ENCODE results near the gene OR10P1. TPM values are rescaled to one million over a fixed set of nuclear protein-coding genes. Genes with fewer than 3 reads are reported as not detected.

OR10P1 gene
- polyA plus RNA-seq, 1 donor, result not detected

GRCh38 chr12:55666508-55666907 lies 29.8 kb downstream of the OR10P1 start:
- no peaks in the 10 kb centered on the region for H3K27me3 ChIP-seq (ENCODE audit: control insufficient read depth, insufficient read depth, low read length)

GRCh38 chr12:55670276-55670675 lies 33.6 kb downstream of the OR10P1 start:
- Histone ChIP-seq H3K27ac (ENCODE audit: low read length) (peak overlapping the region; percentile 20), H3K4me3 (ENCODE audit: low read length) (no peak overlapping the region), H3K4me1 (ENCODE audit: control insufficient read depth, insufficient read depth, low read length) (peaks cover 12% of the 10 kb centered on the region), H3K27me3 (ENCODE audit: control insufficient read depth, insufficient read depth, low read length) (no peaks in the 10 kb centered on the region), H3K36me3 (ENCODE audit: control insufficient read depth, insufficient read depth, low read length) (no peaks in the 10 kb centered on the region), H3K9me3 (ENCODE audit: control insufficient read depth, low read depth, low read length) (no peaks in the 10 kb centered on the region)
- no peak for DNase-seq

More at GRCh38 chr12:55666508-55666907, 29.8 kb downstream of the OR10P1 start:
- Histone ChIP-seq H3K4me3 (ENCODE audit: low read length) (no peak overlapping the region), H3K27ac (ENCODE audit: low read length) (no peak overlapping the region), H3K36me3 (ENCODE audit: control insufficient read depth, insufficient read depth, low read length) (no peaks in the 10 kb centered on the region), H3K9me3 (ENCODE audit: control insufficient read depth, low read depth, low read length) (no peaks in the 10 kb centered on the region), H3K4me1 (ENCODE audit: control insufficient read depth, insufficient read depth, low read length) (peaks cover 9% of the 10 kb centered on the region)
- WGBS (ENCODE audit: insufficient coverage, low lambda C conversion rate), result no CpG with 5 or more reads among the region's 7 CpGs
- DNase-seq, result no peak

- no peaks in the 10 kb centered on the region for H3K9me3 ChIP-seq (ENCODE audit: control insufficient read depth, low read depth, low read length)
- no peak overlapping the region for H3K4me3 ChIP-seq (ENCODE audit: low read length)
- DNase-seq, result peak in 1 of 2 donors; percentile 51
- H3K27ac ChIP-seq (ENCODE audit: low read length), result peak overlapping the region; percentile 19
- no CpG with 5 or more reads among the region's 4 CpGs for WGBS (ENCODE audit: insufficient coverage, low lambda C conversion rate)
- H3K27me3 ChIP-seq (ENCODE audit: control insufficient read depth, insufficient read depth, low read length), result no peaks in the 10 kb centered on the region
- H3K4me1 ChIP-seq (ENCODE audit: control insufficient read depth, insufficient read depth, low read length), result peaks cover 12% of the 10 kb centered on the region
- H3K36me3 ChIP-seq (ENCODE audit: control insufficient read depth, insufficient read depth, low read length), result no peaks in the 10 kb centered on the region
These were observed 35.1 kb downstream of the OR10P1 start for GRCh38 chr12:55671746-55672145.

DNA sequence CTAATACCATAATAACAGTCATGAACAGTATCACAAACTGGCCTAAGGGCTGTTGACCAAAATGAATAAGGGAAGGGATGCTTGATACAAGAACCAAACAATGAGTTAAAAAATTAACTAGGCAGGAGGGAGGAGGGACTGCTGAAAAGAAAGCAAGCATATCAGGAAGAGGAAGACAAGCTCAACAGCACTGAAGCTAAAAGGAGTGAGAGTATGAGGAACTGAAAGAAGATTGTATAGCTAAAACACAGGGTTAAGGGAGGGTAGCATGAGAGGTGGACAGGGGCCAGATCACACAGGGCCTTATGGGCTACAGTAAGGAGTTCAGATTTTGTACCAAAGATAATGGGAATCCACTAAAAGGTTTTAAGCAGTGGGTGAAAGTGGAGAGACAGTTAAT lies 36.9 kb downstream of the OR10P1 start:
- Histone ChIP-seq H3K4me3 (ENCODE audit: low read length) (no peak overlapping the region), H3K36me3 (ENCODE audit: control insufficient read depth, insufficient read depth, low read length) (no peaks in the 10 kb centered on the region), H3K27me3 (ENCODE audit: control insufficient read depth, insufficient read depth, low read length) (no peaks in the 10 kb centered on the region), H3K9me3 (ENCODE audit: control insufficient read depth, low read depth, low read length) (no peaks in the 10 kb centered on the region), H3K27ac (ENCODE audit: low read length) (no peak overlapping the region), H3K4me1 (ENCODE audit: control insufficient read depth, insufficient read depth, low read length) (peaks cover 12% of the 10 kb centered on the region)
- no peak for DNase-seq

DNA sequence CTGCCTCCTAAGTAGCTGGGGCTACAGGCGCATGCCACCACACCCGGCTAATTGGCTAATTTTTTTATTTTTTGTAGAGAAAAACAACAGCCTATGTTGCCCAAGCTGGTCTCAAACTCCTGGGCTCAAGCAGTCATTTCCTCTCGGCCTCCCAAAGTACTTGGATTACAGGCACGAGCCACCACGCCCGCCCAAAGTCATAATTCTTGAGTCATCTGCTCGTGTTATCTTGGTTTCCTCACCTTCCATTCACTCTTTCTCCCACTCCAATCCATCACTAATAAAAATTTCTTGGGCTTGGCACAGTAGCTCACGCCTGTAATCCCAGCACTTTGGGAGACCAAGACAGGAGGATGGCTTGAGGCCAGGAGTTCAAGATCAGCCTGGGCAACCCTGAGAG lies 39.0 kb downstream of the OR10P1 start:
- H3K4me1 ChIP-seq (ENCODE audit: control insufficient read depth, insufficient read depth, low read length), result peaks cover 5% of the 10 kb centered on the region
- H3K27ac ChIP-seq (ENCODE audit: low read length), result no peak overlapping the region
- H3K9me3 ChIP-seq (ENCODE audit: control insufficient read depth, low read depth, low read length), result no peaks in the 10 kb centered on the region
- H3K4me3 ChIP-seq (ENCODE audit: low read length), result no peak overlapping the region
- H3K36me3 ChIP-seq (ENCODE audit: control insufficient read depth, insufficient read depth, low read length), result no peaks in the 10 kb centered on the region
- WGBS (ENCODE audit: insufficient coverage, low lambda C conversion rate), result 40% methylated on average over 1 of the region's 8 CpGs
- DNase-seq, result no peak
- no peaks in the 10 kb centered on the region for H3K27me3 ChIP-seq (ENCODE audit: control insufficient read depth, insufficient read depth, low read length)

GRCh38 chr12:55676707-55677106 lies 40.0 kb downstream of the OR10P1 start:
- no CpG with 5 or more reads among the region's 6 CpGs for WGBS (ENCODE audit: insufficient coverage, low lambda C conversion rate)
- Histone ChIP-seq H3K27me3 (ENCODE audit: control insufficient read depth, insufficient read depth, low read length) (no peaks in the 10 kb centered on the region), H3K36me3 (ENCODE audit: control insufficient read depth, insufficient read depth, low read length) (no peaks in the 10 kb centered on the region), H3K27ac (ENCODE audit: low read length) (no peak overlapping the region), H3K4me3 (ENCODE audit: low read length) (no peak overlapping the region), H3K4me1 (ENCODE audit: control insufficient read depth, insufficient read depth, low read length) (peaks cover 8% of the 10 kb centered on the region), H3K9me3 (ENCODE audit: control insufficient read depth, low read depth, low read length) (no peaks in the 10 kb centered on the region)
- peak in 1 of 2 donors; percentile 34 for DNase-seq

GRCh38 chr12:55679691-55680090 lies 43.0 kb downstream of the OR10P1 start:
- Histone ChIP-seq H3K4me1 (ENCODE audit: control insufficient read depth, insufficient read depth, low read length) (peaks cover 15% of the 10 kb centered on the region), H3K27ac (ENCODE audit: low read length) (no peak overlapping the region), H3K4me3 (ENCODE audit: low read length) (no peak overlapping the region), H3K36me3 (ENCODE audit: control insufficient read depth, insufficient read depth, low read length) (peaks cover 8% of the 10 kb centered on the region), H3K9me3 (ENCODE audit: control insufficient read depth, low read depth, low read length) (no peaks in the 10 kb centered on the region), H3K27me3 (ENCODE audit: control insufficient read depth, insufficient read depth, low read length) (no peaks in the 10 kb centered on the region)
- WGBS (ENCODE audit: insufficient coverage, low lambda C conversion rate), result 90% methylated on average over 2 of the region's 5 CpGs
- DNase-seq, result no peak

GRCh38 chr12:55681142-55682077 lies 44.7 kb downstream of the OR10P1 start:
- Histone ChIP-seq H3K27me3 (ENCODE audit: control insufficient read depth, insufficient read depth, low read length) (no peaks in the 10 kb centered on the region), H3K36me3 (ENCODE audit: control insufficient read depth, insufficient read depth, low read length) (peaks cover 20% of the 10 kb centered on the region), H3K4me1 (ENCODE audit: control insufficient read depth, insufficient read depth, low read length) (peaks cover 15% of the 10 kb centered on the region), H3K9me3 (ENCODE audit: control insufficient read depth, low read depth, low read length) (no peaks in the 10 kb centered on the region), H3K27ac (ENCODE audit: low read length) (peak overlapping the region; percentile 91), H3K4me3 (ENCODE audit: low read length) (peak overlapping the region; percentile 96)
- no CpG with 5 or more reads among the region's 17 CpGs for WGBS (ENCODE audit: insufficient coverage, low lambda C conversion rate)
- DNase-seq, result peak; percentile 92 to 96

- DNase-seq, result peak in 1 of 2 donors; percentile 53
- H3K27ac ChIP-seq (ENCODE audit: low read length), result peak overlapping the region; percentile 91
These were observed 45.5 kb downstream of the OR10P1 start for GRCh38 chr12:55682087-55682796.

GRCh38 chr12:55683676-55684075 lies 47.0 kb downstream of the OR10P1 start:
- H3K4me3 ChIP-seq (ENCODE audit: low read length), result peak overlapping the region; percentile 96
- H3K9me3 ChIP-seq (ENCODE audit: control insufficient read depth, low read depth, low read length), result no peaks in the 10 kb centered on the region
- peaks cover 28% of the 10 kb centered on the region for H3K36me3 ChIP-seq (ENCODE audit: control insufficient read depth, insufficient read depth, low read length)
- 81% methylated on average over 3 of the region's 7 CpGs for WGBS (ENCODE audit: insufficient coverage, low lambda C conversion rate)
- H3K27me3 ChIP-seq (ENCODE audit: control insufficient read depth, insufficient read depth, low read length), result no peaks in the 10 kb centered on the region
- no peak for DNase-seq
- no peak overlapping the region for H3K27ac ChIP-seq (ENCODE audit: low read length)
- H3K4me1 ChIP-seq (ENCODE audit: control insufficient read depth, insufficient read depth, low read length), result peaks cover 15% of the 10 kb centered on the region

More at GRCh38 chr12:55682087-55682796, 45.5 kb downstream of the OR10P1 start:
- Histone ChIP-seq H3K4me1 (ENCODE audit: control insufficient read depth, insufficient read depth, low read length) (peaks cover 15% of the 10 kb centered on the region), H3K27me3 (ENCODE audit: control insufficient read depth, insufficient read depth, low read length) (no peaks in the 10 kb centered on the region), H3K4me3 (ENCODE audit: low read length) (peak overlapping the region; percentile 96), H3K9me3 (ENCODE audit: control insufficient read depth, low read depth, low read length) (no peaks in the 10 kb centered on the region), H3K36me3 (ENCODE audit: control insufficient read depth, insufficient read depth, low read length) (peaks cover 25% of the 10 kb centered on the region)
- WGBS (ENCODE audit: insufficient coverage, low lambda C conversion rate), result no CpG with 5 or more reads among the region's 13 CpGs

Data from large intestine (tissue), 3 donors.